NCI-H1436 (cell line): ENCODE data around the gene MRE11.
"Not testable (repeated sequence)": the region's sequence is repeated elsewhere in the genome, so short reads cannot be mapped to it uniquely, and the experiment has no call there.

ENCODE experiments used
- DNase-seq: peaks from one replicate; lab custom pipeline; 2025; lab: John Stamatoyannopoulos, UW

MRE11 gene

DNA sequence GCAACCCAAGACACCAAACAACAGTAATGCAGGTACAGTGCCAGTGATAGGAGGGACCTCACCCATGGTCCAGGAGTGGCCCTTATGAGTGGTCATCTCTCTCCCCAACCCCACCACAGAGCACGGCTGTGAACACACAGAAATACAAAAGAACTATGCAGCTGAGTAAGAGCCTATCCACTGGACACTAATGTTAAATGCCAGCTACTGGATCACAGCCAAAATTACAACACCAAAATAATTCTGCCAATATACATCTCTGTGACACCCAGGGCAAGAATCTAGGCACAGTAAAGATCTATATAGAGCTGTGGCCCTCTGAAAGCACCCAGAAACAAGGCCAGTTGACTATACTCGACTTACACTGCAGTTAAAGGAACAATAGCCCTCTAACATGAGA lies 69.6 kb downstream of the MRE11 start:
- DNase-seq = no peak

- no peak for DNase-seq
These were observed 70.1 kb downstream of the MRE11 start for GRCh38 chr11:94423507-94423906.

- no peak for DNase-seq
These were observed 75.4 kb downstream of the MRE11 start for GRCh38 chr11:94418123-94418765.

- DNase-seq = no peak
These were observed 76.2 kb downstream of the MRE11 start for GRCh38 chr11:94417386-94417987.

DNA sequence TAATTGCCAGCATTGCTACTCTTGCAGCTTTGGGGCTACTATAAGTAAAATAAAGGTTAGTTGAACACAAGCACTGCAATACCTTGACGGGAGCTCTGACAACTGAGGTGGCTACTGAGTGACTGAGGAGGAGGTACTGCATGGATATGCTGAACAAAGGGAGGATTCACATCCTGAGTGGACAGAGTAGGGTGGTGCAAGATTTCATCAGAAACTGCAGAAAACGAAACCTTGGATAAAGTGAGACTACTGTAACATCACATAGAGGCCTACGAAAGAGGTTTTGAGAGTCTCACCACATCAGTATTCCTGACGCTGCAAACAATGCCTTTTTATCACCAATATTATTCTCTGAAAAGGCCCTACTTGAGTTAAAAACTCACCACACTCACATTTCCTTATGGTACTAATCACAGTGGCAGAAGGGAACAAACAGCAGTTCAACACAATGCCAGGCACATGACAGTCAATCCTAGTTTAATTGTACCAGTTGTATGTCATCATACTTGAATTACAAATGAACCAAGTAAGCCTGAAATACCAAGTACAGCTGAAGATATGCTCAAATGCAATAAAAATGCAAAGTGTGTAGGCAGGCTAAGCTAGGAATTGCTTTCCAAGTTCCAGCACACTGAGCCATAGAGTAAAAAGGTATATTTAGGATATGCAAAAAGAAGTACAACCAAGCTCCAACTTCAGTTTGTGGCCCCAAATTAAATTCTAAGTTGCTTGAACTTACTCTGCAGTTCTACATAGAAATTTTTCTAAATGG lies 88.4 kb downstream of the MRE11 start:
- no peak for DNase-seq

DNA sequence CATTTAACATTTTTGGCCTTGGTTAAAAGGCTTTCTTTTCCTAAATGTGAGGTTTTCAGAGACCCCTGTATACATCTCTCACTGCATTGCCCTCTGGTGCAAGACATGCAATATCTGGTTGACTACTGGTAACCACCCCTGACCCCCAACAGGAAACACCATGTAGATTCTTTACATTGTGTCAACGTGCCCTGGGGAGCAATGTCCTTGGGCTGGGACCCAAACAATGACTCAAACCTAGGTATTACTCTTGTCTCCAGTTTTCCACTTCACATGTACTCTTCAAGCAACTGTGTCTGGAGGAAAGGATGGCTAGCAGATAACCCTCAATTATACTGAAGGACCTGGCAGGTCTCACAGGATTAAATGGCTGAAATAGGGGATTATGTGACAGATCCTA lies 91.3 kb downstream of the MRE11 start:
- no peak for DNase-seq

DNA sequence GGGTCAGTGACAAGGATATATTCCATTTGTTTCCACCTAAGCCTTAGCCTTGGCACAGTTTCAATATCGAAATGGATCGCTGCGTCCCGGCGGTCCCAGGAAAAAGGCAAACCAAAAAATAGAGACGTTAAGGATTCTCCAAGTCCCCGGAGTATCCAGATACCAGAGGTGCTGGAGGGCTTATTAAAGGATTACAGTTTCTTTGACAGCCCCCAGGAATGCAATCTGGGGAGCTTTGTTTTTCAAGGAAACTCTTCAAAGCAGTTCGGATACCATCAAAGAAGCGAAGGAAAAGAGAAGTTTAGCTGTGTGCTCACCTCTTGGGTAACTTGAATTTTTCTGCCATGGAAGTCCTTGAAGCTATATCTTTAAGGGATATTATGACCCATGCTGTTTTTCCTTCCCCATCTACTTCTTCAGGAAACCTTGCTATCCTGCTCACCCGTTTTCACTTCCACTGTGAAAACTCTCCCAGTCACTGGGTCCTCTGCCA lies 91.8 kb downstream of the MRE11 start:
- no peak for DNase-seq

DNA sequence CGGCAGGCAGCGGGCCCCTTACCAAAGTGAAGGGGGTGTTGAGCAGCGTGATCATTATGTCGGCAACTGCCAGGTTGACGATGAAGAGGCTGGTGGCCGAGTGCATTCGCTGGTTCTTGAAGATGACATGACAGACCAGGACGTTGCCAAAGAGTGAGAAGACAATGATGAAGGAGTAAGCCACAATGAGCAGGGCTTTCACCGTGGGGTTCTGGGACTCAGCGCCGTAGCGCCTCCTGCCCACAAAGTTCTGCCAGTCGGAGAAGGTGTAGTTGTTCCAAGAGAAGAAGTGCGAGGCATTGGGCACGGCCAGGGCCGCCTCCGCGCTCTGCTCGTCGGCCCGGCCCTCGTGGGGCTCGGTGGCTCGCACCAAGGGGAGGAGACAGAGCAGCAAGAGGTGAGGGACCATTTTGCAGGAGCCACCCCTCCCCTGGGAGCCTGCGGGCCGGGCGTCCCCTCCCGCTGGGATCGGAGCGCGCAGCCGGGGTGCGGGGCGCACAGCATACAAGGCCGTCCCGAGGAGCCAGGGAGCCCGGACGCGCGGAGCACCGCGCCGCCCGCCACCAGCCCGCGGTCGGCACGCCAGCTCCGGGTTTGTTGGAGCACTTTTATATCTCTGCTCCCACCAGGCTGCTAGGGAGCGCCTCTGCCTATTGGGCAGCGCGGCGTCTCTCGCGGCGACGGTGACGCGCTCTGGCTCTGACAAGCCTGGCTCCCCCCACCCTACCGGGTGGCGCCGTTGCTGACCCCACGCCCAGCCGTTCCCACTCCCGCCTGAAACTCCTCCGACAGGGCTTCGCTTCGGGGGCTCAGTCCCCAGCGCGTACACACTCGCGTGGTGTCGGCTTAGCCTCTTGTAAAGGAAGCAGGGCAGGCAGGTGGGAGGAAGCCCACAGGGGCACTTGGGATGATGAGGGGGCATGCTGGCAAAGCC lies 92.5 kb downstream of the MRE11 start, which contains the start of gene GPR83:
TSS of gene GPR83 (minus strand) at position 581 of the 934 bp plus-strand sequence. CDS start at position 409, 172 bp downstream.
- DNase-seq = peak; percentile 55

GRCh38 chr11:94400457-94400838 lies 93.2 kb downstream of the MRE11 start:
- no peak for DNase-seq

- DNase-seq = no peak
These were observed 93.6 kb downstream of the MRE11 start for GRCh38 chr11:94400050-94400449.

GRCh38 chr11:94398101-94398500 lies 95.5 kb downstream of the MRE11 start:
- DNase-seq = no peak

GRCh38 chr11:94396282-94396681 lies 97.4 kb downstream of the MRE11 start:
- no peak for DNase-seq

DNA sequence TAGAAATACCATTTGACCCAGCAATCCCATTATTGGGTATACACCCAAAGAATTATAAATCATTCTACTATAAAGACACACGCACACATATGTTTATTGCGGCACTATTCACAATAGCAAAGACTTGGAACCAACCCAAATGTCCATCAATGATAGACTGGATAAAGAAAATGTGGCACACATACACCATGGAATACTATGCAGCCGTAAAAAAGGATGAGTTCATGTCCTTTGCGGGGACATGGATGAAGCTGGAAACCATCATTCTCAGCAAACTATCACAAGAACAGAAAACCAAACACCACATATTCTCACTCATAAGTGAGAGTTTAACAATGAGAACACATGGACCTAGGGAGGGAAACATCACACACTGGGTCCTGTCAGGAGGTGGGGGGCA lies 101.7 kb downstream of the MRE11 start:
- not testable (repeated sequence) for DNase-seq

GRCh38 chr11:94379613-94380012 lies 114.0 kb downstream of the MRE11 start:
- no peak for DNase-seq

GRCh38 chr11:94376841-94377240 lies 116.8 kb downstream of the MRE11 start:
- no peak for DNase-seq

DNA sequence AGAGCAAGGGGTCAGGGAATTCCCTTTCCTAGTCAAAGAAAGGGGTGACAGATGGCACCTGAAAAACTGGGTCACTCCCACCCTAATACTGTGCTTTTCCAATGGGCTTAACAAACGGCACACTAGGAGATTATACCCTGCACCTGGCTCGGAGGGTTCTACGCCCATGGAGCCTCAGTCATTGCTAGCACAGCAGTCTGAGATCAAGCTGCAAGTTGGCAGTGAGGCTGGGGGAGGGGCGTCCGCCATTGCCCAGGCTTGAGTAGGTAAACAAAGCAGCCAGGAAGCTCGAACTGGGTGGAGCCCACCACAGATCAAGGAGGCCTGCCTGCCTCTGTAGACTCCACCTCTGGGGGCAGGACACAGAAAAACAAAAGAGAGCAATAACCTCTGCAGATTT lies 123.1 kb downstream of the MRE11 start:
- DNase-seq = not testable (repeated sequence)
